Stimulated activated effector memory CD8-positive, alpha-beta T cell treated with anti-CD3 and anti-CD28 coated beads, Interleukin-12 subunit alpha, Interleukin-12 subunit beta, amount 100 ng/mL, for 72 hours (primary cell): ENCODE results near the gene FICD.

Source experiments
- ATAC-seq: fragments of 150-1000 bp; cut with Tn5 transposase; 2 replicates; pipeline ENCODE4 v1.10.0; 2021
- DNase-seq, 2 donors: peaks; one replicate each; pipeline ENCODE4 v3.0.0; 2021 to 2022; ENCODE audit warnings: low spot score in 2 of 2
- H3K27ac Mint-ChIP-seq: one replicate; pipeline ENCODE4 v1.8.0; 2022; ENCODE audit warnings: mild to moderate bottlenecking, mixed read lengths
- H3K36me3 Mint-ChIP-seq: one replicate; pipeline ENCODE4 v1.8.0; 2022; ENCODE audit warnings: mild to moderate bottlenecking, mixed read lengths
- H3K4me1 Mint-ChIP-seq: one replicate; pipeline ENCODE4 v1.8.0; 2022; ENCODE audit warnings: mixed read lengths
- H3K4me3 Mint-ChIP-seq: one replicate; pipeline ENCODE4 v1.8.0; 2022; ENCODE audit warnings: mild to moderate bottlenecking, mixed read lengths
- H3K9me3 Mint-ChIP-seq: one replicate; pipeline ENCODE4 v1.8.0; 2022; ENCODE audit warnings: mixed read lengths

The FICD gene

DNA sequence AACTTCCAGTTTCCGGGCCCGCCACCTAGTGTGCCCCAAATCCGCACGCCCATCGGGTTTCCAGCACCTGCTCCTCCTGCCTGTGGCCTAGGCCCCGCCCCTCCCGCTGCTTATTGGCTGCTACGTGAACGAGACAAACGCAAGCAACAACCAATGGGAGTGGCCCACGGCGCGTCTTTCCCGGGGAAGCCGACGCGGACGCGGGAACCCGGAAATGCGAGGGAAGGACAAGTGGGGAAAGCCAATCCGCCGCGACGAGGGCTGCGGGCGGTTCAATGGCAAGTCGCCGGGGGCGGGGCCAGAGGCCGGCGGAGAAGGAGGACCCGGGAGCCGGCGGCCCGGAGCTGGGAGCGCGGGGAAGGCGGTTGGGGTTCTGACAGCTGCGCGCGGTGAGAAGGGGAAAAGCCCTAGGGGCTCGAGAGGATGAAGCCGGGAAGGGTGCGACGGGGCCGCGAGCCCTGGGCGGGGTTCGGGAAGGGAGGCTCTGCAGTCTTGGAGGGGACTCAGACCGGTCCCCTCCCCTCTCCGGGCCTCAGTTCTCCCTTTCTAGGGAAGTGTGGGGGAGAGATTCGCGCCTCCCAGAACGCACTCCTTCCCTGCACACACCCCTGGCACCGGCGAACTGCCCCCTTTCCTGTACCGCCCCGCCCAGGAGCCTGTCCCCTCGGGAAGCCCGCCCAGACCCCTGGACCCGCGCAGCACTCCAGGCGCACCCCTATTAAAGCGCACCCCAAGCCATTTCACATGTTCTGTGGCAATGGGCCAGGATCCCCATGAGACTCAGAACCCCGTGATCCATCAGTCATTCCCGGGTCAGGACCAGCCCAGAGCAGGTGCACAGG, at the start of gene FICD:
FICD (plus strand) TSS at position 305 of the 842 bp plus-strand sequence. CDS start 1,696 bp downstream, outside the sequence.
- H3K36me3 Mint-ChIP-seq, result peaks cover 60% of the 10 kb centered on the region
- peak; percentile 93 for ATAC-seq

DNA sequence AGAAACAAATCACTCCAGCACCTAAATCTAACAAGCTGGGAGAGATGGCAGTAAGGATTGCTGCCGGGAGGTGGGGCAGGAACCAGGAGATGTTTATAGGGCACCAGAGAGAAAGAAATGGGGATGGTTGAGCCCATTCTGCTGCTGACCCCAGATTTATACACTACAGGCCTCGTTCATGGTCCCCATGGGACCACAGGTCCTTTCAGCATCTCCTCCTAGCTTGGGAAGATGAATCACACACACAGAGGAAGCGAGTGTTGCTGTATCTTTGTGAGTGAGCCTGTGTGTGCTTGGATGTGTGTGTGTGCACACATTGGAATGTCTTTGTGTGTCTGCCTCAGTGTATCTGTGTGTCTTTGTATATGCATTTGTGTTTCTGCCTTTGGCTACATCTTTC, 49.7 kb upstream of the FICD start:
- Mint-ChIP-seq H3K9me3 (peaks cover 3% of the 10 kb centered on the region), H3K4me3 (no peak overlapping the region), H3K36me3 (no peaks in the 10 kb centered on the region), H3K27ac (no peak overlapping the region), H3K4me1 (no peaks in the 10 kb centered on the region)
- ATAC-seq (no peak), DNase-seq (no peak)

More for the DNA sequence above, at the start of gene FICD:
- DNase-seq, result peak; percentile 95 to 99
- peak within 1 kb of the TSS; percentile 89 for H3K4me3 Mint-ChIP-seq
- no peaks in the 10 kb centered on the region for H3K9me3 Mint-ChIP-seq
- H3K4me1 Mint-ChIP-seq, result peaks cover 42% of the 10 kb centered on the region
- peak within 1 kb of the TSS; percentile 94 for H3K27ac Mint-ChIP-seq

GRCh38 chr12:108468196-108468968, 46.7 kb upstream of the FICD start:
- Mint-ChIP-seq H3K36me3 (no peaks in the 10 kb centered on the region), H3K4me1 (no peaks in the 10 kb centered on the region), H3K4me3 (no peak overlapping the region), H3K9me3 (peaks cover 3% of the 10 kb centered on the region), H3K27ac (no peak overlapping the region)
- no peak for DNase-seq
- ATAC-seq, result no peak

DNA sequence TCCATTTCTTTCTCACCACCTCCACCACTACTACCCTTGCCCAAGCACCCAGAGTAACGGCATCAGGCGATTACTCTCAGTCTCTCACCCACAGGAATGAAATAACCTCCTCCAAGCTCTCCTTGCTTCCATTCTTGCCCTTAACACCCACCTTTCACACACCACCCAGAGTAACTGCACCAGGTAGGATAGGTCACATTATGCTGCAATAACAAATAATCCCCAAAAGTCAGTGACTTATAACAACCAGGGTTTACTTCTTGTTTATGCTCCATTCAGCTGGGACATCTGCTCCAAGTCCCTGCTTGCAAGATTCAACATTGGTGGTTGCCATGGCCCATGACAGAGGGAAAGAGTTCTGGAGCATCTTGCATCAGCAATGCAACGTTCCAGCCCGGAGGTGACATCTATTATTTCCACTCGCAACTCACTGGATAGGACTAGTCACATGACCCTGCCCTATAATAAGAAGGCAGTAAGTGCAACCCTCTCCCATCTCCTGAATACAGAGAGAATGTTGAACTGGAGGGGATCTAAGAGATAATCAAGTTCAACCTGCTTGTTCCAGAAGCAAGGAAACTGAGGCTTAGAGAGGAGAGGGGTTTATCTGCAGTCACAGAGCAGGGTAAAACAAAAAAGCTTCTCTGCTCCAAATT, 41.5 kb upstream of the FICD start:
- Mint-ChIP-seq H3K9me3 (no peaks in the 10 kb centered on the region), H3K4me3 (no peak overlapping the region), H3K36me3 (no peaks in the 10 kb centered on the region), H3K4me1 (no peaks in the 10 kb centered on the region), H3K27ac (no peak overlapping the region)
- ATAC-seq (no peak), DNase-seq (no peak)

DNA sequence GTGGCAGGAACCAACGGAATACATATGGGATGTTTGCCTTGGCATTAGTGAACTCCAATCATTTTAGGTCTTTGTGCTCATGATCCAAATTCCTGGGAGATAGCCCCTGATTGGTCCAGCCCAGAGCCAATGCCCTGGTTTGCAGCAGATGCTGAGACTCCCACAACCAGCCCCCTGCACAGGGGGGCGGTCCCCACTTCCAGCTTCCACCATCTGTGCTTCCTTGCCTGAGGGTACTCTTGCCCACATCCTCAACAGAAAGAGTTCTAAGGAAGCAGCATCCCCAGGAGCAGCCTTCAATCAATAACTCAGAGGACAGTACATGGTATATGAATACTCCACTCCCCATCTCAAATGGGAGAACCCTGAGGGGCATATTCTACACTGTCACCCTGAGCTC, 39.7 kb upstream of the FICD start:
- DNase-seq (no peak), ATAC-seq (no peak)
- no peak overlapping the region for H3K4me3 Mint-ChIP-seq
- H3K36me3 Mint-ChIP-seq, result no peaks in the 10 kb centered on the region
- no peak overlapping the region for H3K27ac Mint-ChIP-seq
- H3K9me3 Mint-ChIP-seq, result no peaks in the 10 kb centered on the region
- no peaks in the 10 kb centered on the region for H3K4me1 Mint-ChIP-seq

DNA sequence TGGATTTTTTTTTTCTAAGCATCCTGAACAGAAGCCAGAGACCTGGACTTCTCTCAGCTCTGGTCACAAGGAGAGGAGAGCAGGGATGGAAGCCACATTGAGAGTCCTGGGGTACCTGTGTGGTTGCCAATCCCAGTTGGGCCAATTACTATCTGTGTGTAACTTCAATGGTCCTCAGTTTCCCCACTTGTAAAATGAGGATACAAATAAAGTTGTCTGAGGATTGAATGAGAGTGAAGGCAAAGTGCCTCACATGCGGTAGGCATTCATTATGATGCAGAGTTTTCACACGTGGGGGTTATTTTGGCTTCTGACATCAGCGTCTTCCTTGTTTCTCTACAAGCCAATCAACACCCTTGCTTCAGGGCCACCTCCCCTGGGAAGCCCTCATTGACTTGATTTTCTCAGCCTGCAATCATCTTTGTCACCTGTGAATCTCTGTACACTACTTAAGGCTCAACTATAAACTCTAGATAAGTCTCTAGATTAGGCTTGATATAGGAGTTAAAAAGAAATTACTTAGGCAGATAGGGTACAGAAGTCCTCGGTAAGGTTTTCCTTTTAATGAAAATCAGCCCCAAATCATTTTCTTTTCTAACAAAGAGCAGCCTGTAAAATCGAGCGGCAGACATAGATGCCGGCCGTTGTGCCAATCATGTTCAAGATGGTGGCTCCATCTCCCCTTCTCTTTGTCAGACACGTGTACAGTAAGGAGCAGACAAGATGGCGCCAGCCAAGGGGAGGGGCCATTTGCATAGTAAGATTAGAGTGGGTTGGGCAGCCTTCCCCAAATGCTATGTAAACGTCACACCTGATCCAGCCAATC, 37.8 kb upstream of the FICD start:
- DNase-seq, result no peak
- ATAC-seq, result no peak
- no peak overlapping the region for H3K4me3 Mint-ChIP-seq
- no peaks in the 10 kb centered on the region for H3K4me1 Mint-ChIP-seq
- no peaks in the 10 kb centered on the region for H3K36me3 Mint-ChIP-seq
- no peak overlapping the region for H3K27ac Mint-ChIP-seq
- no peaks in the 10 kb centered on the region for H3K9me3 Mint-ChIP-seq

DNA sequence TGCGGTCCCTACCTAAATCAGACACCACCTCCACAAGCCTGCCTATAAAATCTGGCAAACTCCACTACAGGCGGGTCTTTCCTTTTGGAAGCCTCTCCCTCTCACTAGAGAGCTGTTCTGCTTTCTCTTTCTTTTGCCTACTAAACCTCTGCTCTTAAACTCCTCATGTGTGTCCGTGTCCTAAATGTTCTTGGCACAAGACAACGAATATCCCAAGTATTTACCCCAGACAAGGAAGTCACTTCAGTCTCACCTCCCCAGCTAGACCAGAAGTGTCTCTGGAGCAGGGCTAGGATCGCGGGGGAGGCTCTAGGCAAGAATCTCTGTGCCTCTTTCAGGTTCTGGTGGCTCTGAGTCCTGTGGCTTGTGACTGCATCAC, 37.2 kb upstream of the FICD start:
- H3K4me3 Mint-ChIP-seq, result no peak overlapping the region
- DNase-seq, result no peak
- no peaks in the 10 kb centered on the region for H3K36me3 Mint-ChIP-seq
- ATAC-seq, result no peak
- H3K4me1 Mint-ChIP-seq, result no peaks in the 10 kb centered on the region
- no peaks in the 10 kb centered on the region for H3K9me3 Mint-ChIP-seq
- H3K27ac Mint-ChIP-seq, result no peak overlapping the region

GRCh38 chr12:108478611-108479206, 36.4 kb upstream of the FICD start:
- no peaks in the 10 kb centered on the region for H3K4me1 Mint-ChIP-seq
- no peak for DNase-seq
- no peaks in the 10 kb centered on the region for H3K9me3 Mint-ChIP-seq
- H3K36me3 Mint-ChIP-seq, result no peaks in the 10 kb centered on the region
- ATAC-seq, result no peak
- no peak overlapping the region for H3K4me3 Mint-ChIP-seq
- no peak overlapping the region for H3K27ac Mint-ChIP-seq

DNA sequence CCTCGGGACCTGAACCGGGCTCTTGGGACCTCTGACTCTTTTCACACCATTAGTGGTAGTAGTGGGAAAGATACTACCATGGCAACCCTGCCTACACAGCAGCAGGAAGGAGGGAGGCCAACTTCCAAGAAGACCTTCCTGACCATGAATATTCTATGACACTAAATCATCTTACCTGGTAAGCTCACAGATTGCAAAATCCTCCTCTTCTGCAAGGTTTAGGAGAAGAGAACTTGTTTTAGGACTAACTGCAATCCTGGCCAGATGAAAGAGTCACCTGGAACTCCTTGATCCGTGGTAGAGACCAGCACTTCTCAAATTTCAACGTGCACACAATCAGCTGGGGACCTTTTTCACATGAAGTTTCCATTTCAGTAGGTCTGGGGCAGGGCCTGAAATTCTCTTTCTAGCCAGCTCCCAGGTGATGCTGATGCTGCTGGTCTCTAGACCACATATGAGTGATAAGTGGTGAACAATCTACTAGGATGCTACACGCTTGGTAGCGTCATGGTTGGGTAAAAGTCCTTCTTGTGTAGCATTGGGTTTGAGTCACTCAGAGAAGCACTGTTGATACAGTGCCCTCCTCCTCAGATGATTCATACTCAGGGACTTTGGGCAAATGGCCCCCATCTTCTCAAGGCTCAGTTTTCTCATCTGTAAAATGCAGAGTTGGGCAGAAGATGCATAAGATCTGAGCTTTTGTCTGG, 35.6 kb upstream of the FICD start:
- ATAC-seq, result peak; percentile 76
- H3K9me3 Mint-ChIP-seq, result no peaks in the 10 kb centered on the region
- H3K36me3 Mint-ChIP-seq, result no peaks in the 10 kb centered on the region
- no peaks in the 10 kb centered on the region for H3K4me1 Mint-ChIP-seq
- H3K4me3 Mint-ChIP-seq, result no peak overlapping the region
- no peak for DNase-seq
- H3K27ac Mint-ChIP-seq, result no peak overlapping the region

GRCh38 chr12:108482717-108483212, 32.3 kb upstream of the FICD start:
- Mint-ChIP-seq H3K36me3 (no peaks in the 10 kb centered on the region), H3K27ac (no peak overlapping the region), H3K9me3 (peaks cover 4% of the 10 kb centered on the region), H3K4me1 (no peaks in the 10 kb centered on the region), H3K4me3 (no peak overlapping the region)
- ATAC-seq (no peak), DNase-seq (no peak)

DNA sequence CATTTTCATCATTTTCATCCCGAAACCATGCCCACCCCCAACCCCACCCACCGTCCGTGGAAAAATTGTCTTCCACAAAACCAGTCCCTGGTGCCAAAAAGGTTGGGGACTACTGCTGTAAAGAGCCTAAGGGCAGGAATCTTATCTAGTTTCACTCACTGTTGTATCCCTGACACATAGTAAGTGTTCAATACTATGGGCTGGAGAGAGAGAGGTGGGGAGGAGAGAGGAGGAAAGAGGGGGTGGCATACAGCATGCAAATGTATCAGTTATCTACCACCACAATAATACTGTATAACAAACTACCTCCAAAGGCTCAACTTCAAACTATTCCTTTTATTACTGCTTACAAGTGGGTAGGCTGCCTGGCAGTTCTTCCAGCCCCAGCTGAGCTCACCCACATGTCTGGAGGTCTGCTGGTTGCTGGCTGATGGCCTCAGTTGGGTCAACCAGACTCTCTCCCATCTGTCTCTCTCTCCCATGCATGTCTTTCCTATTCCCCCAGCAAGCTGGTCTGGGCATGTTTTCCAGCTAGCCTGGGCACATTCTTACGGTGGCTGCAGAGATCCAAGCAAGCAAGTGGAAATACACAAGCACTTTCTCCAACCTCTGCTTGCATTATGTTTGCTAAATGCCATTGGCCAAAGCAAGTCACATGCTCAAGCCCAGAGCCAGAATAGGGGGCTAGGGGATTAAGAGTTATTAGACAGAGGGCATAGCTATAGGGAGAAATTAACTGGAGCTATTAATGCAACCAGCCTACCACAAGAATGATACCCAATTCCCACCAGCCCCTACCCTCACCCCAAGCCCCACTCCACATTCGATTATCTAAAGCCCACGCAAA, 31.6 kb upstream of the FICD start:
- Mint-ChIP-seq H3K4me3 (no peak overlapping the region), H3K27ac (no peak overlapping the region), H3K36me3 (no peaks in the 10 kb centered on the region), H3K9me3 (peaks cover 4% of the 10 kb centered on the region), H3K4me1 (no peaks in the 10 kb centered on the region)
- ATAC-seq (no peak), DNase-seq (no peak)

GRCh38 chr12:108484431-108484830, 30.6 kb upstream of the FICD start:
- no peaks in the 10 kb centered on the region for H3K4me1 Mint-ChIP-seq
- no peak for ATAC-seq
- no peaks in the 10 kb centered on the region for H3K36me3 Mint-ChIP-seq
- peaks cover 4% of the 10 kb centered on the region for H3K9me3 Mint-ChIP-seq
- H3K4me3 Mint-ChIP-seq, result no peak overlapping the region
- DNase-seq, result no peak
- H3K27ac Mint-ChIP-seq, result no peak overlapping the region

DNA sequence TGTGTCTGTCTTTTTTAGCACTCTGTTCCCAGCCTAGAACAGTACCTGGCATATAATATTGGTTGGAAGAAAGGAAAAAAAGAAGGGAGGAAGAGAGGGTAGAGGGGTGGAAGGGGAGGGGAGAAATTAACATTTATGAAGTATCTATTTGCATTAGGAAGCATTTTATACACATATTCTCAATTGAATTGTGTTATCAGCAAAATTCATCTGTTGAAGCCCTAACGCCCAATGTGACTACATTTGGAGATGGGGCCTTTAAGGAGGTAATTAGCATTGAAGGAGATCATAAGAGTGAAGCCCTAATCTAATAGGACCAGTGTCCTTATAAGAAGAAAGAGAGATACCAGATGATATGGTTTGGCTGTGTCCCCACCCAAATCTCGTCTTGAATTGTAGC, 30.2 kb upstream of the FICD start:
- Mint-ChIP-seq H3K4me1 (no peaks in the 10 kb centered on the region), H3K36me3 (no peaks in the 10 kb centered on the region), H3K27ac (no peak overlapping the region), H3K9me3 (peaks cover 4% of the 10 kb centered on the region), H3K4me3 (no peak overlapping the region)
- DNase-seq (no peak), ATAC-seq (no peak)
